GM20000 (cell line): ENCODE results near the gene C20orf173.

ENCODE experiments used
- DNase-seq: peaks from one replicate; pipeline ENCODE4 v3.0.0; 2012; ENCODE audit warnings: low spot score
- TF ChIP-seq, protein P1 (sequence below): IDR thresholded peaks from 2 replicates; pipeline ENCODE4 v1.5.1; 2012; ENCODE audit warnings: mild to moderate bottlenecking, control low read depth; ENCODE audit errors: extremely low read depth, missing control alignments

C20orf173 gene, protein sequence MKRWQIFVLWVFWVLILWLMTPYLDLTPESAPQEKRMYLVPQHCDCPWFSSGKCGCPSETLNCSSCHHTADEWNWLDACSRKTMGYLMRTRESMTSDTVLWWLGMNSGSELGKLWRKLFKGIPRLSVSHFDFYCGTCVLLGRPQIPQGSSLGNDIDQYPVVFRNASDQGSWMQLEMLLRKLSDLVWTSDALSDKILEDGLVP

DNA sequence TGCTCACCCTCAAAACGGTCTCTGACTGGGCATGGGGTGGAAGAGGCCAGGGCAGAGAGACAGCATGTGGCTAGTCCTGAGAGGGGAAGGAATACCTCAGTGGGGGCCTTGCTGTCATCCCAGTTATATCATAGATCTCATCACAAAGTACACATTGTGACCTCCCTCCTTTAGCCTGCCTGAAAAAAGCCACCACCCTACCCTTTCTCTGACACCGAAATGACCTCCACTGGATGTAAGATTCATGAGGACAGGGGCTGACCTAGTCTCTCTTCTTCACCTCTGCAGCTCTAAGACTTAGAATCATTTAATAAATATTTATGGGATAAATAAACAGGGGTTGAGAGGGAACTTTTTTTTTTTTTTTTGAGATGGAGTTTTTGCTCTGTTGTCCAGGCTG lies at the start of gene C20orf173:
C20orf173 (minus strand) TSS at position 101 of the 400 bp plus-strand sequence. CDS start 279 bp downstream, outside the sequence.
- TF ChIP-seq, protein P1, sequence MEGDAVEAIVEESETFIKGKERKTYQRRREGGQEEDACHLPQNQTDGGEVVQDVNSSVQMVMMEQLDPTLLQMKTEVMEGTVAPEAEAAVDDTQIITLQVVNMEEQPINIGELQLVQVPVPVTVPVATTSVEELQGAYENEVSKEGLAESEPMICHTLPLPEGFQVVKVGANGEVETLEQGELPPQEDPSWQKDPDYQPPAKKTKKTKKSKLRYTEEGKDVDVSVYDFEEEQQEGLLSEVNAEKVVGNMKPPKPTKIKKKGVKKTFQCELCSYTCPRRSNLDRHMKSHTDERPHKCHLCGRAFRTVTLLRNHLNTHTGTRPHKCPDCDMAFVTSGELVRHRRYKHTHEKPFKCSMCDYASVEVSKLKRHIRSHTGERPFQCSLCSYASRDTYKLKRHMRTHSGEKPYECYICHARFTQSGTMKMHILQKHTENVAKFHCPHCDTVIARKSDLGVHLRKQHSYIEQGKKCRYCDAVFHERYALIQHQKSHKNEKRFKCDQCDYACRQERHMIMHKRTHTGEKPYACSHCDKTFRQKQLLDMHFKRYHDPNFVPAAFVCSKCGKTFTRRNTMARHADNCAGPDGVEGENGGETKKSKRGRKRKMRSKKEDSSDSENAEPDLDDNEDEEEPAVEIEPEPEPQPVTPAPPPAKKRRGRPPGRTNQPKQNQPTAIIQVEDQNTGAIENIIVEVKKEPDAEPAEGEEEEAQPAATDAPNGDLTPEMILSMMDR: no peak
- DNase-seq: no peak

DNA sequence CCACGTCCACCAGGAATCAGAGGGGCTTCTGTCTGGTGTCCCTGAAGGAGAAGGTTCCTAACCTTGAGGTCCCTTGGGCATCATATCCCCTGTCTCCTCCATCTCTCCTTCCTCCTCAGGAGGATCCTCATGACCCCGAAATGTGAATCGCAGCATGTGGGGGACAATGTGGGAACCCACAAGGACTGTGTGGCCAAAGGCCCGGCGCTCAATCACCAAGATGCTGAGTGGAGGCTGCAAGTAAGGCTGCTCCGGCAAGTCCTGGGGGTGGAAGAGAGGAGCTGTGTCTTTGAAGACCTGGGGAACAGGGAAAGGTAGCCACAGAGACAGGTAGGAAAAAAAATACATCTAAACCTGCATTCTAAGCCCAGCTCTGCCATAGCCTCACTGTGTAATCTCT lies 49.7 kb upstream of the C20orf173 start:
- DNase-seq: no peak
- TF ChIP-seq, protein P1: no peak

DNA sequence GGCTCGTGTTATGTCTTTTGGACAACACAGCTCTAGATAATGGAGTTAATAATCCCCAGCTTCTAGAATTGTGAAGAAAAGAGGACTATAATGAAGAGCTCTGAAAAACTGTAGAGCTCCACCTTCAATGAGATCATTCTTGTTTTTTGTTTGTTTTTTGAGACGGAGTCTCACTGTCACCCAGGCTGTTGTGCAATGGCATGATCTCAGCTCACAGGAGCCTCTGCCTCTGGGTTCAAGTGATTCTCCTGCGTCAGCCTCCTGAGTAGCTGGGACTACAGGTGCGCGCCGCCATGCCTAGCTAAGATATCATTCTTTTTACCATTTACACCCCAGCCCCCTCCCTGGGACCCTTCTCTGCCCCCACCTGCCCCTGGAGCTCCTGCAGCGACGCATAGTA lies 49.0 kb upstream of the C20orf173 start:
- TF ChIP-seq, protein P1: no peak
- no peak for DNase-seq

DNA sequence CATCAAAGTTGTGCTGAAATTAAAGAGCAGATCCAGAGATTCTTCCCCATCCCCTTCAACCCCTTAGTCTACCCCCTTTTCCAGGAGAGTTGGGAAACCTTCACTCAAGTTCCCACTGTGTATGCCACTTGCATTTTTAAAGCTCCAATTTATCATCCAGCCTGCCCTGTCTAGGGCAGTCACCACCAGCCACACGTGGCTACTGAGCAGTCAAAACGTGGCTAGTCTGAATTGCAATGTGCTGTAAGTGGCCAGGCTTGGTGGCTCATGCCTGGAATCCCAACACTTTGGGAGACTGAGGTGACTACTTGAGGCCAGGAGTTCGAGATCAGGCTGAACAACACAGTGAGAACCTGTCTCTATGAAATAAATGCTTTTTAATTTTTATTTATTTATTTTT lies 47.4 kb upstream of the C20orf173 start:
- TF ChIP-seq, protein P1: no peak

DNA sequence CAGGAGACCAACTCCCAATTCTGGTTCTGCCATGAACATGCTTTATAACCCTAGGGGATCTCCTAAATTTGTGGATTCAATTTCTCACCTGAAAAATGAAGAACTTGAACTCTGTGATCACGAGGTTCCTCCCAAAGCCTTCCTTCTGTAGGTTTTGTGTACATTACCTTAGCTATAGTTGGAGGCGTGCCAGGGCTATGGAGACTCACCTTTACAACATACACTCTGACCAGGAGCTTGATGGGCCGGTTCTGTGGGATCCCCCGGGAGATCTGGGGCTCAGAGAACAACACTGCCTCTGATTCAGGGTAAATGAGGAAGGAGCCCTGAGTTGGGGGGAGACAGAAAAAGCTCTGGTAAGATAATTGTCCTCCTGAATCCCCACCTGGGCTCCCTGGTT lies 46.5 kb upstream of the C20orf173 start:
- TF ChIP-seq, protein P1: no peak
- no peak for DNase-seq

More for the DNA sequence above, 47.4 kb upstream of the C20orf173 start:
- DNase-seq: no peak

DNA sequence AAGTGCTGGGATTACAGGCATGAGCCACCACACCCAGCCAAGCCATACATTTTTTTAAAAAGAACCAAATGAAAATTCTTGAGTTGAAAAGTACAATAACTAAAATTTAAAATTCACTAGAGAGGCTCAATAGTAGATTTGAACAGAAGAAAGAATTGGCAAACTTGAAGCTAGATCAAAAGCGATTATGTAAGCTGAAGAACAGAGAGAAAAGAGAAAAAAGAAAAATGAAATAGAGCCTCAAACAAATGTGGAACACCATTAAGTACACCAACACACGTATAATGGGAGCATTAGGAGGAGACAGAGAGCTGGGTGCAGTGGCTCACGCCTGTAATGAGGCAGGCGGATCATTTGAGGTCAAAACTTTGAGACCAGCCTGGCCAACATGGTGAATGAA lies 43.4 kb upstream of the C20orf173 start:
- TF ChIP-seq, protein P1: no peak
- no peak for DNase-seq

DNA sequence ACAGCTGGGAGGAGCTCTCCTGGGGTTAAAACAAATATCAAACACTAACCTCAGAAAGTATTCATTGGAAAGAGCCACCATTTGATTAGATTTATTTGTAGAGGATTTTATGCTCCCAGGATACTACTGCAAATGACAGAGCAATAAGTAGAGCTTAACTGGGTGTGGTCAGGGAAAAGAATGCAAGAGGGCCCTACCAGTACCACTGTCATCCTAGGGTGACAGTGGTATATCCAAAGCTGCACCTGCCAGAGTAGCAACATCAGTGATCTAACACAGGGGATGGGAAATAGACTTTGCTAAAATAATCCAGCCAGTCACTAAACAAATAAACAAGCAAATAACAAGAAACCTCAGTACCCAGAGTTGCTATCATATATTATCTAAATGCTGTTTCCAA lies 42.1 kb upstream of the C20orf173 start:
- no peak for DNase-seq
- TF ChIP-seq, protein P1: no peak
